T-helper 2 cell treated with Interferon-gamma antibody and Interleukin-4, amounts not matched to agents 100 ng/mL and 5 ng/mL, for 36 hours (primary cell): ENCODE data around the gene CD86. TPM values are rescaled to one million over a fixed set of nuclear protein-coding genes. Genes with fewer than 3 reads are reported as not detected.

Source experiments
- intact Hi-C: fragments of 100-400 bp; cut with micrococcal nuclease; formaldehyde crosslinking; loops from one replicate; pipeline ENCODE4 v1.15.1; 2023
- total RNA-seq: library from RNA; stranded (reverse); gene quantifications from 2 replicates; pipeline ENCODE4 v1.2.3, GENCODE V29; 2022

CD86 gene
- total RNA-seq, 1 donor from 2014 or later = 9.3 TPM

GRCh38 chr3:122088531-122088930 lies 33.4 kb downstream of the CD86 start:
- intact Hi-C loops = no loop called here

- intact Hi-C loops = loop anchor here (1.0 to 5.0 kb wide), 3 partner anchors 14 to 429 kb away; partner anchors contain the start of genes EAF2, HCLS1 and IQCB1
Measured at GRCh38 chr3:122091602-122092295, 36.6 kb downstream of the CD86 start.

- intact Hi-C loops = loop anchor here (1.0 to 5.0 kb wide), 3 partner anchors 15 to 430 kb away; partner anchors contain the start of genes EAF2, HCLS1 and IQCB1
Measured at GRCh38 chr3:122092460-122093165, 37.5 kb downstream of the CD86 start.

GRCh38 chr3:122094125-122094524 lies 39.0 kb downstream of the CD86 start:
- intact Hi-C loops = loop anchor here (5.0 kb wide), 1 partner anchor 432 kb away; the partner anchor contains the start of gene HCLS1

GRCh38 chr3:122094693-122095092 lies 39.5 kb downstream of the CD86 start:
- intact Hi-C loops = loop anchor here (5.0 kb wide), 1 partner anchor 432 kb away; the partner anchor contains the start of gene HCLS1

GRCh38 chr3:122097141-122097540 lies 42.0 kb downstream of the CD86 start:
- intact Hi-C loops = no loop called here

GRCh38 chr3:122098611-122099010 lies 43.4 kb downstream of the CD86 start:
- intact Hi-C loops = no loop called here

- intact Hi-C loops = no loop called here
Measured at GRCh38 chr3:122099255-122099654, 44.1 kb downstream of the CD86 start.

- intact Hi-C loops = loop anchor here (5.0 kb wide), 1 partner anchor 577 kb away; no protein-coding TSS in a partner anchor
Measured at GRCh38 chr3:122100083-122100482, 44.9 kb downstream of the CD86 start.

GRCh38 chr3:122100591-122101463 lies 45.7 kb downstream of the CD86 start:
- intact Hi-C loops = loop anchor here (1.0 to 5.0 kb wide), 6 partner anchors 157 to 576 kb away; partner anchors contain the start of gene FAM162A

- intact Hi-C loops = loop anchor here (1.0 to 5.0 kb wide), 6 partner anchors 157 to 576 kb away; partner anchors contain the start of gene FAM162A
Measured at GRCh38 chr3:122101646-122102045, 46.5 kb downstream of the CD86 start.

- intact Hi-C loops = loop anchor here (5.0 kb wide), 1 partner anchor 575 kb away; no protein-coding TSS in a partner anchor
Measured at GRCh38 chr3:122102191-122102935, 47.2 kb downstream of the CD86 start.

- intact Hi-C loops = loop anchor here (5.0 kb wide), 1 partner anchor 573 kb away; no protein-coding TSS in a partner anchor
Measured at GRCh38 chr3:122103821-122104514, 48.8 kb downstream of the CD86 start.

- intact Hi-C loops = loop anchor here (5.0 kb wide), 1 partner anchor 573 kb away; no protein-coding TSS in a partner anchor
Measured at GRCh38 chr3:122104515-122105194, 49.5 kb downstream of the CD86 start.

GRCh38 chr3:122105626-122106025 lies 50.5 kb downstream of the CD86 start:
- intact Hi-C loops = no loop called here

GRCh38 chr3:122107171-122107570 lies 52.0 kb downstream of the CD86 start:
- intact Hi-C loops = no loop called here

GRCh38 chr3:122111974-122112373 lies 56.8 kb downstream of the CD86 start:
- intact Hi-C loops = no loop called here

GRCh38 chr3:122112754-122113153 lies 57.6 kb downstream of the CD86 start:
- intact Hi-C loops = no loop called here

GRCh38 chr3:122123850-122124249 lies 68.7 kb downstream of the CD86 start:
- intact Hi-C loops = no loop called here
